Measurements from ENCODE around the gene KRTAP1-1.

- TF ChIP-seq POLR2A (IDR thresholded peaks at IDR 0.05) = no peak
- TF ChIP-seq CTCF (IDR thresholded peaks at IDR 0.05) = no peak
Observed at GRCh38 chr17:41015454-41015853, 25.8 kb downstream of the KRTAP1-1 start.

Measured in testis (tissue), 2 donors.